ENCODE measurements around the gene FBXL20.
"Not testable (repeated sequence)": the region's sequence is repeated elsewhere in the genome, so short reads cannot be mapped to it uniquely, and the experiment has no call there.

Gene FBXL20

DNA sequence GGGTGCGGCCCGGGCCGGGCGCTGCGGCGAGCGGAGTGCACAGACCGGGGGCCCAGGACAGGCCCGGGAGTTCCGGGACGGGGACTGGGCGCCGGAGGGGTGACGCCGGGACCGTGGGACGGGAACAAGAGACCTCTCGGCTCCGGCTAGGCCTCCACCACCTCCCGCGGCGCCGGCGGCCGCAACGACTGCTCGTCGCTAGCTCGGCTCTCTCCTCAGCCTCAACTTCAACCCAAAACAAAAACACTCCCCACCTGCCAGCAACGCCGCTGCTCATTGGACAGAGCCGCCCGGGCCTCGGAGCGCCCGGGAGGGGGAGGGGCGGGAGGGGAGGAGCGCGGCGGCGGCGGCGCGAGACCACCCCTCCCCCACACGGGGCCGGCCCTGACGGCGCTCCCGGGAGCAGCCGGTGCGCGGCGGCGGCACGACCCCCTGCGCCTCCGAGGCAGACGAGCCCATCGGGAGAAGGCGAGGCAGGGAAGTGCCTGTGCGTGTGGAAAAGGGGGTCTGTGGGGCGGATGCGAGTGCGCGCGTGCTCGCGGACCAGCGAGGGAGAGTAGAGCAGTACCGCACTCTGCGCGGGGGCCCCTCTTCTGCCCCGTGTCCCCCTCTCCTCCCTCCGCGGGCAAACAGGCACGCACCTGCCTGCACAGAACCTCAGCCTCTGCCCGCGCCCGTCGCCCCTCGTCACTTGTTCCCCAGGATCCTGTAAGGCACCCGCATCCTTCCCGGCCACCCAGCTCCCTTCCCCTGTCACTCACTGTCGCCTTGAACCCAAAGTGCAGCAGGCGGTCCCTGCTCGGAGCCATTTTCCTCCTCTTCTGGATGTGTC lies at the start of gene FBXL20:
Gene FBXL20 (minus strand): TSS at position 215 of the 832 bp plus-strand sequence. CDS start 224 bp downstream, outside the sequence.
- peak; percentile 91 for DNase-seq

- DNase-seq = peak; percentile 99
Measured at GRCh38 chr17:39450847-39451581, 49.6 kb upstream of the FBXL20 start, which contains the start of gene MED1. Gene MED1 (minus strand): TSS chr17:39451263. CDS start chr17:39451062, 201 bp downstream.

DNA sequence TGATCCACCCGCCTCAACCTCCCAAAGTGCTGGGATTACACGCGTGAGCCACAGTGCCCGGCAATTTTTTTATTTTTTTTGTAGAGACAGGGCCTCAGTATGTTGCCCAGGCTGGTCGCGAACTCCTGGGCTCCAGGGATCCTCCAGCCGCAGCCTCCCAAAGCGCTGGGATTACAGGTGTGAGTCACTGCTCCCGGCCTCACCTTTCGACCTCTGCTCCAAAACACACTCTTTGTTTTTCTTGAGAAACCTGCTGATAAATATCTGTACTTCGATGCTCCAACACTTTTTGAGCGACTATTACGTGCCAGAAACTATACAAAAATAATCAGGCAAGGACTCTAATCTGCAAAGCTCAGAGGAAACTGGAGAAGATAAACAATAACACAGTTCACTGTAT lies 48.6 kb upstream of the FBXL20 start:
- no peak for DNase-seq

- DNase-seq = no peak
Measured at GRCh38 chr17:39447561-39447960, 46.1 kb upstream of the FBXL20 start.

- DNase-seq = no peak
Measured at GRCh38 chr17:39443326-39443725, 41.9 kb upstream of the FBXL20 start.

DNA sequence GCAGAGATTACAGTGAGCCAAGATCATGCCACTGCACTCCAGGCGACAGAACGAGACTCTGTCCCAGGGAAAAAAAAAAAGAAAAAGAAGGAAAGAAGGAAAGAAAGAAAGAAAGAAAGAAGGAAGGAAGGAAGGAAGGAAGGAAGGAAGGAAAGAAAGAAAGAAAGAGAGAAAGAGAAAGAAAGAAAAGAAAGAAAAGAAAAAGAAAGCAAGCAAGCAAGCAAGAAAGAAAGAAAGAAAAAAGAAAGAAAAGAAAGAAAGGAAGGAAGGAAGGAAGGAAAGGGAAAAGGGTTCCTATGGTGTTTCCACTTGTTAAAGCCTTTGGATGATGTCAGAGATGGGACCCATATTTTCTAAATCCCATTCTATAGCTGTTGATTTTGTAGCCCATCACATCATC lies 38.4 kb upstream of the FBXL20 start:
- not testable (repeated sequence) for DNase-seq

GRCh38 chr17:39429600-39429999 lies 28.2 kb upstream of the FBXL20 start:
- no peak for DNase-seq

DNA sequence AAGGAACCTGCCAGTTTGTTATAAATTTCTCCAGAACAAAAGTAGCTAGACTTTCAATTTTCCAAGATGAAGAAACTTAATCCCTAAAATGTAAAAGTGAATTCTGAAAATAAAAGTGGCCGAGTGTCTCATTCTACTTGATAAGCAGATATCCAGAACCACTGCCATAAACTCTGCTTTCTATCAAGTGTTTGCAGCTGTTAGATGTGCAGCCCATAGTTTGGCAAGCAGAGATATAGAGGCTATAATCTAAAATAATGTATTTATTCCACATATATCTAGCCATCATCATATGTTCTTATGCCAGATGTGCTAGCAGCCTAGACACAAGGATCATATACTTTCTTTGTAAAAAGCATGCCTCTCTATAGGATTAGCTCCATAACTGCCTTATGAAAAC lies 14.7 kb upstream of the FBXL20 start:
- no peak for DNase-seq

- no peak for DNase-seq
Measured at GRCh38 chr17:39410279-39410678, 8.9 kb upstream of the FBXL20 start.

GRCh38 chr17:39408360-39408759 lies 6.9 kb upstream of the FBXL20 start:
- no peak for DNase-seq

GRCh38 chr17:39406951-39407350 lies 5.5 kb upstream of the FBXL20 start:
- no peak for DNase-seq

GRCh38 chr17:39405436-39405835 lies 4.0 kb upstream of the FBXL20 start:
- DNase-seq = no peak

DNA sequence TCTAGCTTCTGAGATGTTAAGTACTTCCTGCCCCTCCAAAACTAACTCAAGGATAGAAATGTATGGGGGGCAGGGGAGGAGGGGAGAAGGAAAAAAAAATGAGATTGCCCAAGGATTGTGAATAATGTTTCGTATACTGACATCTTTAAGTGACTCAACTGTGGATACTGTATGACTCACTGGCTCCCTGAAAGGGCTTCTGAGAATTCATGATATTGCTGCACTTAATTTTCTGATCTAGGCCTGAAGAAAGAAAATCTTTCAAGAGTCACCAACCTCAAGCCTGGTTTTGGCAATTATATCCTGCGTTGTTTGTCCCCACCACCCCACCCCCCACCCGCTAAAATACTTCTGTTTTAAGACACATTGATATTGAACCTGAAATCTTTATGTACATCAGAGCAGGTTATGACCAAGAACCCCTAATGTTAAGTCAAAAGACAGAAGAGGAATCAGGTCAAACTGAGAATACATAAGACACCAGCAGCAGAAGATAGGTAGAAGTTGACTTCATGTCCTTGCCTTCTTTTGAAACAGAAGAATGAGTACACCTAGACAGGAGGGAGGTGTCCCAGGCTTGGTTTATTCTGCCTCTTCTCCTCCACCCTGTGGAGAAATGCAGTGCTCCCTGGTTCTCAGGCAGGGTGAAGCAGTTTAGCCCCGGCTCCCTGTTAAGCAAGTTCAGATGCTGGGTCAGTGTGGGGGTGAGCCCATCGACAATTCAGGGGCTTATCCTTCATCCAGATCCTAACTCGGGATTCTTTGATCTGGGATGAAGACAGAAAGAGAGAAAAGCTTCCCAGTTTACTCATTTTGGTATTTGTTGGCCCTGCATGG lies 3.3 kb upstream of the FBXL20 start:
- peak; percentile 94 for DNase-seq

DNA sequence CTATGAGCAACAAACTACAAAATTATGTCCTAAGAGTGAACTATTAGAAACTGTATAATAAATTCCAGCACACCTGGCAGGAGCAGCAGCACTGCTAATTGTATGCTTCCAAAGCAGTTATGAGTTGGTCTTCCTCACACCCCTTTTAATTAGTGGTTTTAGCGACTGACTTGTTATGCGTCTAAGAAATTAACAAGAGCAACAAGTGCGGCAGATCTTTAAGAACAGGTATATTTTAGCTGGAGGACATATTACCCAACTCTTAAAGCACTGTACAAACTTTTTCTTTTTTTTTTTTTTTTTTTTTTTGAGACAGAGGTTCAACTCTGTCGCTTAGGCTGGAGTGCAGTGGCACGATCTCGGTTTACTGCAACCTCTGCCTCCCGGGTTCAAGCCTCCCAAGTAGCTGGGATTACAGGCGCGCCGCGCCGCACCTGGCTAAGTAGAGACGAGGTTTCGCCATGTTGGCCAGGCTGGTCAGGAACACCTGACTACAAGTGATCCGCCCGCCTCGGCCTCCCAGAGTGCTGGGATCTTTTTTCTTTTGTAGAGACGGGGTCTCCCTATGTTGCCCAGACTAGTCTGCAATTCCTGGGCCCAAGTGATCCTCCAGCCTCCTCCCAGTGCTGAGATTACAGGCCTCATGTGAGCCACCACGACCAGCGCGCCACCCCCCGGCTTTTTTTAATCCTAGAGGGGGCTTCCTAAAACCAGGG lies 1.6 kb upstream of the FBXL20 start:
- no peak for DNase-seq

DNA sequence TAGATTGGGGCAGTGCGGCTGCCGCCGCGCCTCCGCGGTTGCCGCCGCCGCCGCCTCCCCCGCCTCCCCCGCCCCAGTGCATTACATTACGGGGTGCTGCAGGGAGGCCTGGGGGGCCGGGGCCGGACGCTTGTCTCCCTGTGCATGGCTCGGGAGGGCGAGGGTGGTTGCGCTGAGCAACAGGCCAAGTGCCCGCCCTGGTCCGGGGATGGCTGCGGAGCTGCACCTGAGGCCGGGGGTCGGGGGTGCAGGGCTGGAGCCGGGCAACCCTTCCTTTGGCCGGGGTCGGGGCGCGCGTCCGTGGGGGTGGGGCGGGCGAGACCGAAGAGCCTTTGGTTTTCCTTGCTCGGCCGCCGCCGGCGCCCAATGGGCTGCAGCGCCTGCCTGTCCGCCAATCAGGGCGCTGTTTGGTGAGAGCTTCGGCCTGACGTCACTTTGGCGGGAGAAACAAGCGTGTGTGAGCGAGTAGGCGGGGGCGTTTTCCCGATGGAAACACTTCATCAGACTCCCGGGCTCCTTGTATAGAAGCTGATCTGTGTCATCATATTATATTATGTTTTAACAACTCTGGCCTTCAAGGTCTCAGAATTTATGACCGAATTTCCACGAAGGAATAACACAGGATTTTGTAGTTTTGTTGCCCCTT lies 941 bp upstream of the FBXL20 start:
- DNase-seq = peak; percentile 96

DNA sequence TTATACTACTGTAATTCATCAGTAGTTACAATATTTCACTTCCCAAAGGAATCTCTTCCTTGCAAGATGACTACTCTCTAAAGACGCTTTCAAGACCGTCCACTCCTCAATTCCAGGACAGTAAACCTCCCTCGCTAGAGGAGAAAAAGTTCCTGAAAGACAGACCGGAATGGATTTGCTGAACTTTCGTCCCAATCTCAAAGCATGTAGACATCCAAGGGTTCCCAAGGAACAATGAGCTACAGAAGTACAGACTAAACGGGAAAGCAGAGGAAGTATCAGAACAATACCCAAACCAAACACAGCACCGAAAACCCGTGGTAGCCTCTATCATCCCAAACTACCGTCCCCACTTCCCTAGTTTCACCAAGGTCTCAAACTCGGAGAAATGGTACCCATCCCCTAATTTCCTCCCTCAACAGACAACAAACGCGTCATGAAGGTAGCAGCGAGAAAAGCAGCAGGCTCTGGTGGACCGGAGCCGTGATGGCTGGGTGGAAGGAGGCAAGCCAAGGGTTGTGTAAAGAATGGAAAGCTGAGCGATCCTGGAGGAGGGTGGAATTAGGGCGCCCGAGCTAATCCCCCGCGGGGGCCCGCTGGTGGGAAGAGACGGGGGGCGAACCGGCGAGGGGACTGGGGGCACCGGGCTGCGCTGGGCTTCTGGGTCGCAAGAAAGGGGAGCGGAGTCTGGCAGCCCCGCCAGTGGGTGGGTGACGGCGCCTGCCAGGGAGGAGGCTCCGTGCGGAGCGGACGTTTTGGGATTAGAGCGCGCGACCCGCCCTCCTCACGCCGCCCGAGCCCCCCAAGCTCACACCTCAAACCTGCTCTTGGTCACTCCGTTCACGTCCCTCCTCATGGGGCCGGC lies 647 bp downstream of the FBXL20 start:
- DNase-seq = no peak

GRCh38 chr17:39399791-39400190 lies 1.6 kb downstream of the FBXL20 start:
- DNase-seq = no peak

- no peak for DNase-seq
Measured at GRCh38 chr17:39393736-39394135, 7.7 kb downstream of the FBXL20 start.

DNA sequence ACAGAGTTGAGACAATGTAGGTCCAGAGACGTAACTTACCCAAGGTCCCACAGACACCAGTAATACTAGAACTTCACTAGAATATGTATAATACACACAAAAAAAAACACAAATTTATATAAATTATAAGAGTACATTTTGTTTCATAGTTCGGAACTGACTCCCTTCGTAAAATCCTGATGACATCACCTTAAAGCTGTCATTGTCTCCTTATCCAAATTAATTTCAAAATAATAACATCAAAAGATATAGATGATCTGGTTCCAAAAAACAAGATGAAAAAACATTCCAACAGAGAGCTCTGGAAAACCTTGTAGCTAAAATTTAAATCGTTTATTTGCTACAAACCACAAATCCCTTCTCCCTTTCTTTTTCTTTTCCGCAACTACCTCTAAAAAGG lies 10.0 kb downstream of the FBXL20 start:
- no peak for DNase-seq

DNA sequence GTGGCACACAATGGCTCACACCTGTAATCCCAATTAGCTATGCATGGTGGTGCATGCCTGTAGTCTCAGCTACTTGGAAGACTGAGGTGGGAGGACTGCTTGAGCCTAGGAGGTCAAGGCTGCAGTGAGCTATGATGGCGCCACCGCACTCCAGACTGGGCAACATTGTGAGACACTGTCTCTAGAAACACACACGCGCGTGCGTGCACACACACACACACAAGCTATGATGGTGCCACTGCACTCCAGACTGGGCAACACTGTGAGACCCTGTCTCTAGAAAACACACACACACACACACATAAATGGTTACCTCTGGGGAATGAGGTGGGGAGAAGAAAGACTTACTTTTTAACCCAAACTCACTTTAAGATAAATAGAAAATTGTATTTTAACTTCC lies 16.4 kb downstream of the FBXL20 start:
- no peak for DNase-seq

- DNase-seq = no peak
Measured at GRCh38 chr17:39380144-39380543, 21.3 kb downstream of the FBXL20 start.
